ENCODE measurements around the gene ITGA2.
A peak's percentile ranks its signal among the peaks of the same experiment; 100 is the strongest.
"Not testable (repeated sequence)": the region's sequence is repeated elsewhere in the genome, so short reads cannot be mapped to it uniquely, and the experiment has no call there.

Gene ITGA2

GRCh38 chr5:52989025-52989780, at the start of gene ITGA2:
TSS of gene ITGA2 (plus strand) at chr5:52989352. CDS start at chr5:52989469, 117 bp downstream.
- no peak for DNase-seq (ENCODE audit: low read depth in 2 of 2)

DNA sequence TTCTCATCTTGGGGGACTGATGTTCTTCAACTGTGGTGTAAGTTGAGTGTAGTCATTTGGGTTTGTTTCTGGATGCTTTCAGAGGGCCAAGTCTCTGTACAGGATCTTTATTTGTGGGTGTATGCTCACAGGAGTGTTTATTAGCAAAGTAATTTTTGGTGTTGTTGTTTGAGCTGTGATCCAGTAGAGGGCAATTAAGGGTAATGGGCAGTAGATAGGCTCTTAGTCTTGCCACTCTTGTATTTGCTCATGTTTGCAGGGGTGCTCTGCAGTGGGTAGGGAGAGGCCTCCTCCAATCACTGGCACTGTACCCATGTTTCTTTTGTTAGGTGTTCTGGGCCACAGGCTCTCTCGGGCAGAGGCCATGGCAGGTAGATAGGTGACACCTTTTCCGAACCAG, 45.9 kb upstream of the ITGA2 start:
- no peak for DNase-seq (ENCODE audit: low read depth in 2 of 2)

DNA sequence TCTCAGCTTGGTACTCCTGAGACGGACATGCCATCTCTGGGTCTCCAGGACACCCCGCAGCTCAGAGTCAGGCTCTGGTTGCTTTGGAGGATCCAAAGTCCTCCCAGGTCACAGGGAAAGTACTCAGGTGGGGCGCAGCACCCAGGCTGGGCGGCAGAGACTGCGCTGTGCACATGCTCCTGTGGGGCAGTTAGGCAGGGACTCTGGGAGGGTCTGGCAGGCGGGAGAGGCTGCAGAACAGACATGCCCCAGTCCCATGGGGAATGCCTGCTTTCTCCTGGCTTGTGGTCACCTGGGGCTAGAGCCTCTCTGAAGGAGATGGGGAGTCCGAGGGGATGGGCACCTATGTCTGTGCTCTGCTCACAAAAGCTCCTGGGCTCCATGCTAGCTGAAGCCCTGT, 45.3 kb upstream of the ITGA2 start:
- DNase-seq (ENCODE audit: low read depth in 2 of 2), result no peak

- DNase-seq (ENCODE audit: low read depth in 2 of 2), result no peak
These were observed 44.1 kb upstream of the ITGA2 start for GRCh38 chr5:52945040-52945439.

DNA sequence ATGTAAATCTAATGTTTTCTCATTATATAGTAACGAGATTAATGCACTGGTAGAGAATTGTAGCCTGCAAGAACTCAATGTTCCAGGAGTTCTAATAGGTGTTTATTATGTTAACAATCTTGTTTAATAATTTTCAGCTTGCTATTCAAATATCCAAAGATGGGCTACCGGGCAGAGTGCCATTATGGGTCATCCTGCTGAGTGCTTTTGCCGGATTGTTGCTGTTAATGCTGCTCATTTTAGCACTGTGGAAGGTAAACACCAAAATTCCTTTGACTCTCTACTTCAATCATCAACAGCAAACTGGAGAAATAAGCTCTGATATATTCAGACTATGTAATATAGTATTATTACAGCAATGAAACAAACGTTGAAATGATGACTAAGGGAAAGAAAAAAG, 41.9 kb upstream of the ITGA2 start:
- DNase-seq (ENCODE audit: low read depth in 2 of 2), result no peak

DNA sequence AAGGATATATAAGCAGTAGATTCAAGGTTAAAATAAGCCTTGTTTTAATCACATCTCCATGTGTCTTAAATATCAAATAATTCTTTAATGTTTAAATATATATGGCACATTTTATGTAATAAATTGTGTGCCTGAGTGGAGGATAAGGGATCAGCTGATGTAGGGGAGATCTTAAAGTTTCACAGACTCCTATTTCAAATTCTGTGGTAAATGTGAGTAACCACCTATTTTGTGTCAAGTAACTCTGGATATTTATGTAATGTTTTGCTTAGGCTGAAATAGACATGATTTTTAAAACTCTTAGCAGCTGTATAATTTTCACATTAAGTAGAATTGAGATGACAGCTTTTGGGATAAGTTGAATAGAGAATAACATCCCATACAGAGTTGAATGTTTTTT, 41.3 kb upstream of the ITGA2 start:
- DNase-seq (ENCODE audit: low read depth in 2 of 2), result no peak

GRCh38 chr5:52948418-52949076, 40.6 kb upstream of the ITGA2 start:
- peak; percentile 39 to 41 for DNase-seq (ENCODE audit: low read depth in 2 of 2)

DNA sequence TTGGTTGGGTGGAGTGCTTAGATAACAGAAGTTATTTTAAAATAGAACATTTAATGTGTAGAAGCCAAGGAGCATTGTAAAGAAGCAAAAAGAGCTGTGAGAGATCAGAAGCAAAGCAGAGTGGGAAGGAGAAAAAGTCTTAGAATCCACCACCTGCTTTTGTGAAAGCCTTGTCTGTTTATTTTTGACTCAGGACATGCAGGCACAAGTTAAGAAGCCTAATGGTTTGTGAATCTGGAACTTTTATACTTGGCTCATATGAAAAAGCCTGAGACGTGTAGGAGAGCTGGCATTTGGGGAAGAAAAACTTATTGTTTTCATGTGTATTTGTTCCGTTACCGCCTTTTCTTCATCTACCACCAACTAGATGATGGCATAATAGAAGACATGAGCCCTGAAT, 38.5 kb upstream of the ITGA2 start:
- no peak for DNase-seq (ENCODE audit: low read depth in 2 of 2)

DNA sequence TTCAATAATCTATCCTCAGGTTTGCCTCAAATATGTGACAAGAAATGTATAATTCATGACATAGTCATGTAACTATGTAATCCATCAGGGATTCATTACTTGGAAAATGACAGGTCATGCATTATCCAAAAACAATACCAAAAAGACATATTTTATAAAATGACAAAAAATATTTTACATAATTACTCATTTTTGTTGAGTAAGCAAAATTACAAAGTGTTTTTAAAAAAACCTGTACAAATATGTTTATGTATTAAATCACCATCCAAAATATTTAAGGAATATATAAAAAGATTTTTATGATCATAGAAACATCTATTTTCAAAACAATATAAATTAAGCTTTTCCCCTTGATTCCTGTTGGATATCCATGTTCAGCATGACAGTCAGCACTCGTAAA, 36.7 kb upstream of the ITGA2 start:
- no peak for DNase-seq (ENCODE audit: low read depth in 2 of 2)

DNA sequence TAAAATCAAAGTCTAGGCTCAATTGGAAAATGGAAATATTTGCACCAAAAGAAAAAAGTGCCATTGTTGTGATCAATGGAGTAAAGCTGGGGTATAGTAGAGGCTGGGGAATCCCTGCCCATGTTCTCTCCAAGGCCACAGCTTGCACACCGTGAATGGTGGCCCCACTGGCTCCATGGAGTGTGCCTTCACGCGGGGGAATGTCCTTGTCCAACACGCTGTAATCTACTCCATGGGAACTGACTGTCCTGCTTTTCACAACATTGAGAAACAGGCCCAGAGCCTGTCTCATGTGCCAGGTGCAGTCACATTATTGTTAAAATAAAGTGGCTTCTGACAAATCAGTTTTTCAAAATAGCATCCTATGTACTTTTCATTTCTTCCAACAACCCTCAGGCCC, 33.1 kb upstream of the ITGA2 start:
- no peak for DNase-seq (ENCODE audit: low read depth in 2 of 2)

DNA sequence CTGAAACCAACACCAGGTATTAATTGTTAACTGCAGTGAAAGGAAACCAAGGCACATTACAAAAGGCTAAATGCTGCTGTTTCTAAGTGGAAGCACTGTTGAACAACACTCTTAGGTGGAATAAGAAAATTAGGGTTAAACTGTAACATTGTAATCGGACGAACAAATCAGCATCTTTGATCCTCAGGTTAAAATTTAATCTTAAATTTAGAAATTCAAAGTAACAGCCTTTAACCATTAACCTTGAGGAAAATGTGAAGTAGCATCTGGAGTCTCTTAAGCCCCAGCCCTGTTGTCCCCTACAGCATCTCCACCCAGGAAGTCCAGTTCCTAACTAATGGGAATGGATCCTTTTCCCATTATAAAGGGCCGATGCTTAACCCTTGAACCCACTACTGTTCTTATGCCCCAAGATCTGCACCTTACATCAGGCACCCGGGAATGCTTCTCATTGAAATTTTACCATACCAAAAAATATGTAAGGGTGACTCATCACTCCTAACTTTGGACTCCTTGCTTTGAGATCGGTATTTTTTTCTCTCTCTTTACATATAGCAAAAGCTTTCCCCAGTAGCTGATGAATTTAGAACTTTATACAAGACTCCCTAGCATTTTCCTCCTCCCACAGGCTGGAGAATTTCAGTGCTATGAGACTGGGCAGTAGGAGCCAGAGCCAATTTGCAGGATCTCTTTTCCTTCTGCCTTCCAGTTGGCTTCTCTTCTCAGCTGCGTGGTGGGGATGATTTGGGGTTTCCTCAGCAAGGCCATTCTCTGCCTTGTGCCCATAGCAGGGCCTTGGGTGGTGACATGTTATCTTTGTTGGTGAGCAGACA, 32.0 kb upstream of the ITGA2 start:
- no peak for DNase-seq (ENCODE audit: low read depth in 2 of 2)

GRCh38 chr5:52961274-52961681, 27.9 kb upstream of the ITGA2 start:
- no peak for DNase-seq (ENCODE audit: low read depth in 2 of 2)

- no peak for DNase-seq (ENCODE audit: low read depth in 2 of 2)
These were observed 25.5 kb upstream of the ITGA2 start for GRCh38 chr5:52963636-52964035.

DNA sequence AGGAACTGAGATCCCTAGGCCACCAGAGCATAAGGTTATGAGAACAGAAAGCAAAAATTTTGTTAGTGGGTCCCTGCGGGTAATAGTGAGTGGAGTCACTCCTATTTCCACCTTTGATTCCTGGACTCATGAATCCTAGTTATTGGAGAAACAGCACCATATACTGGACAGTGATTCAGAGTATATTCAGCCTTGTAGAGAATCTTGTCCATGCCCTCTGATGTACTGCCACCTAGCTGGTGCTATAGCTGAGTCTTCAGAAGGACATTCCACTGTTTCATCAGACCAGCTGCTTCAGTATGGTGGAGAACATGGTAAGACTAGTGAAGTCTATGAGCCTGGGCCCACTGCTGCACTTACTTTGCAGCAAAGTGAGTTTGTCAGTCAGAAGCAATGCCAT, 25.0 kb upstream of the ITGA2 start:
- DNase-seq (ENCODE audit: low read depth in 2 of 2), result no peak

- not testable (repeated sequence) for DNase-seq (ENCODE audit: low read depth in 2 of 2)
These were observed 13.0 kb upstream of the ITGA2 start for GRCh38 chr5:52976157-52976556.

DNA sequence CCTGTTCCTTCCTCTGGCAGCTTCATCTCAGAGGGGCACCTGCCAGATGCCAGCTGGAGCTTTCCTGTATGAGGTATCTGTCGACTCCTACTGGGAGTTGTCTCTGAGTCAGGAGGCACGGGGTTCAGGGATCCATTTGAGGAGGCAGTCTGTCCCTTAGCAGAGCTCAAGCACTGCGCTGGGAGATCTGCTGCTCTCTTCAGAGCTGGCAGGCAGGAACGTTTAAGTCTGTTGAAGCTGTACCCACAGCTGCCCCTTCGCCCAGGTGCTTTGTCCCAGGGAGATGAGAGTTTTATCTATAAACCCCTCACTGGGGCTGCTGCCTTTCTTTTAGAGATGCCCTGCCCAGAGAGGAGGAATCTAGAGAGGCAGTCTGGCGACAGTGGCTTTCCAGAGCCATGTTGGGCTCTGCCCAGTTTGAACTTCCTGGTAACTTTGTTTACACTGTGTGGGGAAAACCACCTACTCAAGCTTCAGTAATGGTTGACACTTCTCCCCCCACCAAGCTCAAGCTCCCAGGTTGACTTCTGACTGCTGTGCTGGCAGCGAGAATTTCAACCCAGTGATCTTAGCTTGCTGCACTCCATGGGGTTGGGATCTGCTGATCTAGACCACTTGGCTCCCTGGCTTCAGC, 11.8 kb upstream of the ITGA2 start:
- no peak for DNase-seq (ENCODE audit: low read depth in 2 of 2)

GRCh38 chr5:52981507-52981906, 7.6 kb upstream of the ITGA2 start:
- DNase-seq (ENCODE audit: low read depth in 2 of 2), result no peak

DNA sequence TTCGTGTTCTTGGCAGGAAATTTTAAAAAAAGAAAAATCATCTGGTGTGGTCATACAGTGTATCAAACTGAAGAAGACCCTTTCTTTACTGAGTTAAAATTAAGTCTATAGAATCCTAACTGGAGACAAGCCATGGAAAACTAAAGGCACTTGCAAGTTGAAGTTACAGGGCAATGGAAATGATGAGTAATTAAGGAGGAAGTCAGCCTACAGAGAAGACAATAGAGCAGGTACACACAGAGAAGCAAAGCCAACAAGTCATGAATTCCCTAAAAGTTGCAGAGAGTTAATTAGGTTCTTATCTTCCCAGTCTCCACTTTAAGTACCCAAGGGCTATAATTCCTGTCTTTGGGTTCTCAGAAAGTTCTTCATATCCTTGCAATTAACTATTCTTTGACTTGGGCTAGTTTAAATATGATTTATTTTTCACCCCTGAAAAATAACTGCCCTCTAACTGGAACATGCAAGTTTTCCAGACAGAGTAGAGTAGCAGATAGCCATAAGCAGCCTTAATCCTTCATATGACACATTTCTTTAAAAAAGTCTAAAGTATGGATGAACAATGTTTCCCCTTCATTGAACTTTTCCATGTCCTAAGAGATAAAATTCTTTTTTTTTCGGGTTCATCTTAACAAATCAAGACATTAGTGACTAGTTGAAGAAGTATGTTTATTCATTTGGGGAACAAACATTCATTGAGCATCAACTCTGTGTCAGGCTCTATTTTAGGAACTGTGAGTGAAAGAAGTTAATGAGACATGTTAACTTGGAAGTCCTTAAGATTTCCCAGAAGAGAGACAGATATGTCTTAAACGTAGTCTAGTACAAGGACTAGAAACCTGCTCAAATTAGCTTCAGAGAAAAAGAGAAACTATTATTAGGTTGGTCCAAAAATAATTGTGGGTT, 5.2 kb upstream of the ITGA2 start:
- DNase-seq (ENCODE audit: low read depth in 2 of 2), result no peak

DNA sequence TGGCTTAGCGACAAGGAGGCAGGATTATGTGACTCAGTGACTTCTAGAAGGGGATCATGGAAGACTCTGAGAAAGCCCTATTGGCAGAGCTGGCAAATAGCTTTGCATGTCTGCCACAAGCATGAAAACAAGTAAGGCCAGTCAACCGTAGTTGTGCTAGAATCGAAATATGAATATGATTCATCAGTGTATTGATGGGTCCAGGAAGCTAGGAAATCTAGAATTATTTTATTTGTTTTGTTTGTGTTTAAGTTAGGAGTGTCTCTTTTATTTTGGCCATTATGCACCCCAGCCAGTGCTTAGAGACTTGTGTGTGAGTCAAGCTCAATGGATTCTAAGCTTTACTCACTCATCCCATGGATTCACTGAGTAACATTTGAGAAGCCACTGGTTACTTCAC, 3.8 kb upstream of the ITGA2 start:
- DNase-seq (ENCODE audit: low read depth in 2 of 2), result no peak

GRCh38 chr5:52987711-52988331, 1.3 kb upstream of the ITGA2 start:
- DNase-seq (ENCODE audit: low read depth in 2 of 2), result no peak
